Progenitor cell of endocrine pancreas (in vitro differentiated cells): ENCODE measurements around the gene MOB2. TPM values are rescaled to one million over a fixed set of nuclear protein-coding genes. Genes with fewer than 3 reads are reported as not detected.

ENCODE experiments used
- DNase-seq: peaks from one replicate; pipeline ENCODE4 v3.0.0; 2021; ENCODE audit warnings: low spot score; ENCODE audit not compliant: unreplicated experiment
- H3K27ac Mint-ChIP-seq: 2 replicates; pipeline ENCODE4 v1.8.0; 2021; ENCODE audit warnings: mild to moderate bottlenecking, moderate library complexity, mixed read lengths
- H3K27me3 Mint-ChIP-seq: 2 replicates; pipeline ENCODE4 v1.8.0; 2021; ENCODE audit warnings: mixed read lengths
- H3K36me3 Mint-ChIP-seq: 2 replicates; pipeline ENCODE4 v1.8.0; 2022; ENCODE audit warnings: mixed read lengths; ENCODE audit not compliant: insufficient read depth
- H3K4me1 Mint-ChIP-seq: 2 replicates; pipeline ENCODE4 v1.8.0; 2021; ENCODE audit warnings: low read depth, mixed read lengths
- H3K4me3 Mint-ChIP-seq: 2 replicates; pipeline ENCODE4 v1.8.0; 2021; ENCODE audit warnings: low read depth, mild to moderate bottlenecking, moderate library complexity, mixed read lengths
- H3K9me3 Mint-ChIP-seq: 2 replicates; pipeline ENCODE4 v1.8.0; 2021; ENCODE audit warnings: low read depth, mixed read lengths
- total RNA-seq: library from RNA; stranded (reverse); gene quantifications from 2 replicates; pipeline ENCODE4 v1.2.1, GENCODE V29; 2021
- TF ChIP-seq, protein P1 (sequence below): fragments of 200-600 bp; sonication (generic); IDR thresholded peaks from one replicate; pipeline ENCODE4 v1.5.0; 2021; ENCODE audit warnings: antibody characterized with exemption, mild to moderate bottlenecking; ENCODE audit not compliant: unreplicated experiment

The MOB2 gene
- total RNA-seq, 1 donor from 2014 or later, result 33.3 TPM

DNA sequence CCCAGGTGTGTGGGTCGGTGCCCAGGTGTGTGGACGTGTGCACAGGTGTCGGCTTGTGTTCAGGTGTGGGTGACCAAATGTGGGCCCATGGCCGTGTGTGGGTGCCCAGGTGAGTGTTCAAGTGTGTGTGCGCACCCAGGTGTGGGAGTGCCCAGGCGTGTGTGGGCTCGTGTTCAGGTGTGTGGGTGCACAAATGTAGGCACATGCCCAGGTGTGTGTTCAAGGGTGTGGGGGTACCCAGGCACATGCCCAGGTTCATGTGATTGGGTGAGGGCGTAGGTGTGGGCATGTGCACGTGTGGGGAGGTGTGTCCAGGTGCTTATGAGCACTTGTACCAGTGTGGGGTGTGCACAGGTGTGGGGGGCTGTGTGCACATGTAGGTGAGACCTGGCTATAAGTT is 42.8 kb downstream of the MOB2 start:
- no peaks in the 10 kb centered on the region for H3K4me1 Mint-ChIP-seq
- no peak for DNase-seq
- no peak overlapping the region for H3K4me3 Mint-ChIP-seq
- TF ChIP-seq, protein P1, sequence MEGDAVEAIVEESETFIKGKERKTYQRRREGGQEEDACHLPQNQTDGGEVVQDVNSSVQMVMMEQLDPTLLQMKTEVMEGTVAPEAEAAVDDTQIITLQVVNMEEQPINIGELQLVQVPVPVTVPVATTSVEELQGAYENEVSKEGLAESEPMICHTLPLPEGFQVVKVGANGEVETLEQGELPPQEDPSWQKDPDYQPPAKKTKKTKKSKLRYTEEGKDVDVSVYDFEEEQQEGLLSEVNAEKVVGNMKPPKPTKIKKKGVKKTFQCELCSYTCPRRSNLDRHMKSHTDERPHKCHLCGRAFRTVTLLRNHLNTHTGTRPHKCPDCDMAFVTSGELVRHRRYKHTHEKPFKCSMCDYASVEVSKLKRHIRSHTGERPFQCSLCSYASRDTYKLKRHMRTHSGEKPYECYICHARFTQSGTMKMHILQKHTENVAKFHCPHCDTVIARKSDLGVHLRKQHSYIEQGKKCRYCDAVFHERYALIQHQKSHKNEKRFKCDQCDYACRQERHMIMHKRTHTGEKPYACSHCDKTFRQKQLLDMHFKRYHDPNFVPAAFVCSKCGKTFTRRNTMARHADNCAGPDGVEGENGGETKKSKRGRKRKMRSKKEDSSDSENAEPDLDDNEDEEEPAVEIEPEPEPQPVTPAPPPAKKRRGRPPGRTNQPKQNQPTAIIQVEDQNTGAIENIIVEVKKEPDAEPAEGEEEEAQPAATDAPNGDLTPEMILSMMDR, result no peak
- H3K36me3 Mint-ChIP-seq, result no peaks in the 10 kb centered on the region
- no peaks in the 10 kb centered on the region for H3K9me3 Mint-ChIP-seq
- H3K27me3 Mint-ChIP-seq, result no peaks in the 10 kb centered on the region
- H3K27ac Mint-ChIP-seq, result no peak overlapping the region

DNA sequence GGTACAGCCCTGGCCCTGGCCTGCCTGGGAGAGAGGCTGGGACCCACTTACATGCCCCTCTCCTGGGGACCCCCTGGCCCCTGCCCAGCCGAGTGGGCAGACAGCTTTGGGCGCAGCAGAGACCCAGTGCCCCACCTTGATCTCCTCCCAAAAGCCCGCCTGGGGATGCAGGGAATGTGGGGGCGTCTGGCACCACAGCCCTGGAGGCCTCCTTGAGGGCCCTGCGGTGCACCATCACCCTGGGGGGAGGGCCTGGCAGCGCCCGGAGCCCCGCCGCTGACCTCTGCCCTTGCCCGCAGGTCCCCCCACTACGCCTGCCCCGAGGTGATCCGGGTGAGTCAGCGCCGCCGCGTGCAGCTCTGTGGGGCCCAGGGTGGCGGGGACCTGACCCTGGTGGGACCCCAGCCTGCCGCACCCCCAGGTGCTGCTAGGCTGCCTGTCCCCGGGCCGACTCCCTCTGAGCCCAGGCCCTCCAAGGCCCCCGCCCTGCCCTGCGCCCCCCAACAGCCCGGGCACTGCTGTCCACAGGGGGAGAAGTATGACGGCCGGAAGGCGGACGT is 43.7 kb downstream of the MOB2 start:
- Mint-ChIP-seq H3K36me3 (no peaks in the 10 kb centered on the region), H3K9me3 (no peaks in the 10 kb centered on the region), H3K4me1 (no peaks in the 10 kb centered on the region), H3K4me3 (no peak overlapping the region), H3K27ac (no peak overlapping the region), H3K27me3 (no peaks in the 10 kb centered on the region)
- TF ChIP-seq, protein P1, result no peak
- DNase-seq, result no peak

DNA sequence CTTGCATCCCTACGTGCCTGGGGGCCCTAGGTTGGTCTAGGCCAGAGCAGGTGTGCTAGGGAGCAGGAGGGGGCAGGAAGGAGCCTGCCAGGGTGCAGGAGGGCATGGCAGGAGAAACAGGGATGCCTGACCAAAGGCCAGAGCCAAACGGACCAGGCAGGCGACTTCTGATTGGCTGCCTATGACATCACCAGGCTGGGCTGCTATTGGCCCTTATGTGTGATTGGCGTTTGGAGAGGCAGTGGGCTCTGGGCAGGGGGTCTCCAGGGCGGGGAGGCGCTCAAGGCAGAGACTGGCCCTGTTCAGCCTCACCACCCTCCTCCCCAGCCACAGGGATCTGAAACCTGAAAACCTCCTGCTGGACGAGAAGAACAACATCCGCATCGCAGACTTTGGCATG is 44.4 kb downstream of the MOB2 start:
- no peak for DNase-seq
- TF ChIP-seq, protein P1, result no peak
- Mint-ChIP-seq H3K4me1 (no peaks in the 10 kb centered on the region), H3K27ac (no peak overlapping the region), H3K36me3 (no peaks in the 10 kb centered on the region), H3K4me3 (no peak overlapping the region), H3K27me3 (no peaks in the 10 kb centered on the region), H3K9me3 (no peaks in the 10 kb centered on the region)

DNA sequence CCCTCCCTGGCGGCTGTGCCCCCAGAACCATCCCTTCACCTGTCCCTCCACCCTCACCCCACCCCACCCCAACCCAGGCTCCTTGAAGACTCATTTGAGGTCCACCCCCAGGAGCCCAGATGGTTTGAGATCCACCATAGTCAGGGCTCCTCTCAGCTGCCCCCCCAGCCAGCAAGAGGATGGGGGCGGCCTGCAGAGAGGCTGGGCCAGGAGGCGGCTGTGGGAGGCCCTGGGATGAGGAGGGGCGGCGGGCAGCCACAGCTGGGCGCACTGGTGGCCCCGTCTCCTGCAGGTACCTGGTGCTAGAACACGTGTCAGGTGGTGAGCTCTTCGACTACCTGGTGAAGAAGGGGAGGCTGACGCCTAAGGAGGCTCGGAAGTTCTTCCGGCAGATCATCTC is 46.1 kb downstream of the MOB2 start:
- Mint-ChIP-seq H3K27ac (no peak overlapping the region), H3K27me3 (no peaks in the 10 kb centered on the region), H3K9me3 (no peaks in the 10 kb centered on the region), H3K4me3 (no peak overlapping the region), H3K36me3 (no peaks in the 10 kb centered on the region), H3K4me1 (no peaks in the 10 kb centered on the region)
- no peak for DNase-seq
- TF ChIP-seq, protein P1, result no peak

DNA sequence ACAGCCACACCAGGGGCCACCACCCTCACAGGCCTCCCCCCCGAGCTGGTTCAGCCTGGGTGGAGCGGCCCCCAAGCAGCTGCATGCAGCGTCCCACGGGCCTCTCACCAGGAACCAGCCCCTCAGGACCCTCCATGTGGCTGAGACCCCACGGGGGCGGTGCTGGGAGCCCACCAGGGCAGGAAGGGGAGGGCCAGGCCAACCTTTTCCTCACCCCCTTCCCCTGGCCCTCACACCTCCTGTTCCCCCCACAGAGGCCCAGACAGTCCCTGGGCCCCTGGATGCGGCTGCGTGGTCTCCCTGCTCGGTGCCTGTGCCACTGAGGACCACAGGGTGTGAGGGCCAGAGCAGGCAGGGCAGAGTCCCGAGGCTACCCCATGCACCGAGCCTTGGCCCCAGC is 46.5 kb downstream of the MOB2 start:
- Mint-ChIP-seq H3K9me3 (no peaks in the 10 kb centered on the region), H3K36me3 (no peaks in the 10 kb centered on the region), H3K27ac (no peak overlapping the region), H3K27me3 (no peaks in the 10 kb centered on the region), H3K4me1 (no peaks in the 10 kb centered on the region), H3K4me3 (no peak overlapping the region)
- DNase-seq, result no peak
- TF ChIP-seq, protein P1, result no peak
